Muscle layer of colon (tissue), 2 donors: ENCODE results near the gene PLCXD3.
"Not testable (repeated sequence)": the region's sequence is repeated elsewhere in the genome, so short reads cannot be mapped to it uniquely, and the experiment has no call there.

Experiments
- H3K27ac ChIP-seq: one replicate; pipeline ENCODE4 v1.7.0; 2013; ENCODE audit warnings: low read depth, mild to moderate bottlenecking, low read length, moderate library complexity
- H3K27me3 ChIP-seq, 2 donors: one replicate each; pipeline ENCODE4 v1.7.0; 2013; ENCODE audit warnings: low read length in 2 of 2, mild to moderate bottlenecking in 2 of 2; ENCODE audit not compliant: insufficient read depth in 2 of 2, control insufficient read depth in 1 of 2
- H3K36me3 ChIP-seq: one replicate; pipeline ENCODE4 v1.7.0; 2013; ENCODE audit warnings: mild to moderate bottlenecking, low read length; ENCODE audit not compliant: insufficient read depth
- H3K4me1 ChIP-seq: one replicate; pipeline ENCODE4 v1.7.0; 2013; ENCODE audit warnings: mild to moderate bottlenecking, low read length; ENCODE audit not compliant: insufficient read depth
- H3K4me3 ChIP-seq, 2 donors: one replicate each; pipeline ENCODE4 v1.7.0; 2013; ENCODE audit warnings: low read length in 2 of 2, low read depth in 1 of 2, mild to moderate bottlenecking in 1 of 2, moderate library complexity in 1 of 2
- H3K9ac ChIP-seq: one replicate; pipeline ENCODE4 v1.7.0; 2013; ENCODE audit warnings: low read length
- H3K9me3 ChIP-seq: one replicate; pipeline ENCODE4 v1.7.0; 2013; ENCODE audit warnings: mild to moderate bottlenecking, low read length
- donor health status: abdominal sarcoma.
- donor health status: Adenocarcinoma of cecum.

PLCXD3 gene

DNA sequence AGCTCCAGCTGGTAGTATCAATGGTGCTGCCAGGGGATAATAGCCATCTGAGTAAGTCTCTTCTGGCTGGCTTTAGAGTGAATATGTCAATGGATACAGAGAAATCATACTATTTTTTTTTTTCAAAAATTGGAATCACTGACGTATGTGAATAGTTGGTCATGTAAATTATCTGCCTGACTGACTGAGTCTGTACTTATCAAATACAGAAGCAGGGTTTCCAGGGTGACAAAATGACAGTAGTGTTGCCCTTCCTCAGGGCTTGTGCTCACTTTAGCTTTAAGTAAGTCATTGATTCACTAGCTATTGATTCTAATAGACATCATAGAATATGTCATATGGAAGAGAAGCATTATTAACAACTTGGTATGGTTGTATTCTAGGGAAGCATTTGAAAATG is 171.1 kb downstream of the PLCXD3 start:
- H3K27ac ChIP-seq = no peak overlapping the region
- H3K4me1 ChIP-seq = peaks cover 6% of the 10 kb centered on the region
- no peak overlapping the region for H3K9ac ChIP-seq
- H3K9me3 ChIP-seq = no peaks in the 10 kb centered on the region
- no peaks in the 10 kb centered on the region for H3K36me3 ChIP-seq
- no peak overlapping the region for H3K4me3 ChIP-seq
- no peaks in the 10 kb centered on the region for H3K27me3 ChIP-seq

DNA sequence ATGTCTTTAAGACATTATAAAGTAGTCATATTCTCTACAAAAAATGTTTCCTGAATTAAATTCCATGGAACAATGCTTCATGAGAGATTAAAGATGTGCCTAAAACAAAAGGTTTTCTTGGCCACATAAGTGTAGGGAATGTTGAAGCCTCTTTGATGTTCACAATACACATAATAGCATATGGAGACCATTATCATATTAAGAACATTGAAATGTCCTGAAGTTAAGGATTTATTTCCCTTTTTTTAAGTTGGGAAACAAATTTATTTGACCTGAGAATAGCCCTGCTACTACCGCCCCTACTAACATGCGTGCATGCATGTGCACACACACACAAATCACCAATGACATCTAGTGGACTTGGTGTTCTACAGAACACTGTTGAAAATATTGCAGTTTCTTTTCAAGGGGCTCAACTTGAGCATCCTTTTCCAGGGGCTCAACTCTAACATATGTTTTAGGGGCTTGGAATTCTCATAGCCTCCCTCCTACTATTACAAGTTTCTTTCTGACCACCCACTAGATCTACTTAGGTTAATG is 172.2 kb downstream of the PLCXD3 start:
- H3K27ac ChIP-seq = no peak overlapping the region

DNA sequence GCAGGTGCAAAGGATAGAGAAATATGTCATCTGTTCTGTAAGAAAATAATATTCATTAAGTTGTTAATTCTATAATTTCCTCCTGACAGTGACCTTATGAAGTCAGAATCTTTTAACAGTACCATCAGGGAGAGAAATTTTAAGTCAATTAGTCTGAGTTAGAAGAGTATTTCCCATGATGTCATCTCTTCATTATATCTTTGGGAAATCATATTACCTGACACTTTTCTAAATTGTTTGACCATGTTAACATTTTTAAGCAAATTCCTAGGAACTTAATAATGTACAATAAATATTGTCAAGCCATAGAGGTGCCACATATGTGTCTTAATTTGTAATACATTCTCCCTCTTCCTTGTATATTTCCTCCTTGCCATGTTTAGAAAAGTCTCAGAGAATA is 172.7 kb downstream of the PLCXD3 start:
- no peaks in the 10 kb centered on the region for H3K36me3 ChIP-seq
- H3K9me3 ChIP-seq = no peaks in the 10 kb centered on the region
- no peak overlapping the region for H3K27ac ChIP-seq
- no peaks in the 10 kb centered on the region for H3K27me3 ChIP-seq
- no peak overlapping the region for H3K9ac ChIP-seq
- no peak overlapping the region for H3K4me3 ChIP-seq
- peaks cover 6% of the 10 kb centered on the region for H3K4me1 ChIP-seq

More for the DNA sequence above, 172.2 kb downstream of the PLCXD3 start:
- no peak overlapping the region for H3K9ac ChIP-seq
- no peak overlapping the region for H3K4me3 ChIP-seq
- H3K4me1 ChIP-seq = peaks cover 6% of the 10 kb centered on the region
- H3K36me3 ChIP-seq = no peaks in the 10 kb centered on the region
- no peaks in the 10 kb centered on the region for H3K27me3 ChIP-seq
- H3K9me3 ChIP-seq = no peaks in the 10 kb centered on the region

DNA sequence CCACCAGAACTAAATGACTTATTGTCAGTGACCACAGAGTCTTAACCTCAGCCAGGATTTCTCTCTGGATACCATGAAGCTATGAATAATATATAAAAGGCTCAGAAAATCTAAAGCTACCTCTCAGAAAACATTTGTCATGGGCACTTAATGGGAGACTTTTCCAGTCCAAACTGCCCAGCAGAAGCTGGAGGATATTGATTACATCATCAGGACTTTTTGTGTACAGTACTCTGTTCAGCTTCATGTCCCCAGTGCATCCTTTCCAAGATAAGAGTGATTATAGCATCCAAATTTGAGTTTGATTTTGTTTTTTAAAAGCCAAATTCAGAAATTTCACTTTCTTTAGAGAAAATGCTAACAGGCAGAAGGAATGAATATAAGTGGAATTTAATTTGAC is 173.2 kb downstream of the PLCXD3 start:
- Histone ChIP-seq H3K9ac (no peak overlapping the region), H3K9me3 (no peaks in the 10 kb centered on the region), H3K4me1 (peaks cover 6% of the 10 kb centered on the region), H3K27ac (no peak overlapping the region), H3K27me3 (no peaks in the 10 kb centered on the region), H3K36me3 (no peaks in the 10 kb centered on the region), H3K4me3 (no peak overlapping the region)

DNA sequence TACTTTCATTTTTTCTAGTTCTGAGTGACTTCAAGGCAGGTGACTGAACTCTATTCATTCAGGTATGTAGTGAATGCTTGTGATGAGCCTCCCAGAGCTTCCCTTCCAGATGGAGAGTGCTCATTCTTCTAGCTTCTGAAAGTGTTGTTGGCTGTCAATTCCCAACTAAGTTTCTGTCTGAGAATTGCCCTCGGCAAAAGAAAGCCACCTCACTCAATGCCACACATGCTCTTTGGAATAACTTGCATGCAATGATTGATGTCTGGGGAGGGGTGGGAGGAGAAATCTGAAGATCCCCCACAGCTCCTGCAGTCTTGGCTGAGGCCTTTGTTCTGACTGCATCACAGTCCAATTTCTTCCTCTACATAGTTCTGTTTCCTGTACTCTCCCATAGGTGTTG is 173.9 kb downstream of the PLCXD3 start:
- Histone ChIP-seq H3K36me3 (no peaks in the 10 kb centered on the region), H3K27ac (no peak overlapping the region), H3K27me3 (no peaks in the 10 kb centered on the region), H3K4me1 (peaks cover 6% of the 10 kb centered on the region), H3K9ac (no peak overlapping the region), H3K4me3 (no peak overlapping the region), H3K9me3 (no peaks in the 10 kb centered on the region)

DNA sequence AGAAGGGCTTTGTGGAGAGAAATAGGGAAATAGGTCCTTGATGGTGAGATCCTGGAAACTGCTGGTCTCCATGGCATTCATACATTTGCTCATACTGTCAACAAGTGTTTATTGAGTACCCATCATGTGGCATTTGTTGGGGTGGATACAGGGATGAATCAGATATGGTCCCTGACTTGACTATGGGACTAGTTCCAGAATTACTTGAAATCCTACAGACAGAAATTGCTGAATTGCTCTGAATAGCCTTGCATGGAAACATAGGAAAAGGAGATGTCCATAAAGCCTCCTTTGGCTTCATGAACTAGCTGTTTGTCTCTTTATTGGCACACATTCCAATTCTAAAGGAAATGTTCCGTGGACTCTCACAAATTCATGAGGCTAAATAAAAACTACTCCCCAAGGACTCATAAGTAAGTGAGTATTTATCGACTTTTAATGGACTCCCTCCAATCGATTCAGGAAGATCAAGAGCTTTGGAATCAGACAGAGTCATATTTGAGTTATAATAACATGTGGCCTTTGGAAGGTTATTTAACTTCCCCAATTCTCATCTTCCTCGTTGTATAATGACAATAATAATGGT is 174.7 kb downstream of the PLCXD3 start:
- no peaks in the 10 kb centered on the region for H3K27me3 ChIP-seq
- no peak overlapping the region for H3K27ac ChIP-seq
- H3K36me3 ChIP-seq = no peaks in the 10 kb centered on the region

DNA sequence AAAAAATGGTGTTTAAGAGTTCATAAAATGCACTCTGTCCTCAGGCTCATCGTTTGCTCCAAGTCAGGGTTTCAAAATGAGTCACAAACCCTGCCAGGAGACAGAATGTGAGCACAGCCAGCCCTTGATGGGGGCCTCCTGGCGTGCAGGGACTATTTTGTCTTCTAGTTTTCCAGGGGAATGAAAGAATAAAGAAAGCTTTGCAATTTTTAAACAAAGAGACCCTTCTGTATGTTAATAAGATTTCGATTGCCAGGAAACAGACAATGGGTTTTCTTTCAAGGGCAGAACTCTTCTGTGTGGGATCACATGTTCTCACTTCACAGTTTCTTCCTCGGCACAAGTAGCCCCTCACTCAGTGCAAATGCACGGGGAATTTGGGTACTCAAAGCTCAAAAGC is 175.6 kb downstream of the PLCXD3 start:
- Histone ChIP-seq H3K36me3 (no peaks in the 10 kb centered on the region), H3K27ac (no peak overlapping the region), H3K9me3 (no peaks in the 10 kb centered on the region), H3K9ac (no peak overlapping the region), H3K4me3 (no peak overlapping the region), H3K27me3 (no peaks in the 10 kb centered on the region), H3K4me1 (peaks cover 6% of the 10 kb centered on the region)

More for the DNA sequence above, 174.7 kb downstream of the PLCXD3 start:
- no peaks in the 10 kb centered on the region for H3K9me3 ChIP-seq
- no peak overlapping the region for H3K4me3 ChIP-seq
- H3K4me1 ChIP-seq = peaks cover 6% of the 10 kb centered on the region
- no peak overlapping the region for H3K9ac ChIP-seq

DNA sequence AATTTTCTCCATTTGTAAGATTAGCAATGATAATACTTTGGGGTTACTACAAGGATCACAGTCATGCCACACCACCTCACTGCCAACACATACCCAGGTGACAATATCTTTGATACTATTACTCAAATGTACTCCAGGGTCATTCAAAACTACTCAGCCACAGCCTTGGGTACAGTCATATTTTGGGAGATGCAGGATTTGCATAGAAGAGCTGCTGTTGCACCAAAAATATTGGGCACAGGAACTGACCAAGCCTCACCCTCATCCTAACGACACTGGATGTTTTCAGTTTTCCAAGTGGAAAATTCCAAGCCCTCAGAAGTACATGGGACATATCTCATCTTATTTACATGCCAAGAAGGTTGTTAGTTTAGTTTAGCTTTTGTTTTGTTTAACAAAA is 176.2 kb downstream of the PLCXD3 start:
- Histone ChIP-seq H3K9me3 (no peaks in the 10 kb centered on the region), H3K9ac (no peak overlapping the region), H3K27ac (no peak overlapping the region), H3K4me1 (peaks cover 6% of the 10 kb centered on the region), H3K27me3 (no peaks in the 10 kb centered on the region), H3K36me3 (no peaks in the 10 kb centered on the region), H3K4me3 (no peak overlapping the region)

DNA sequence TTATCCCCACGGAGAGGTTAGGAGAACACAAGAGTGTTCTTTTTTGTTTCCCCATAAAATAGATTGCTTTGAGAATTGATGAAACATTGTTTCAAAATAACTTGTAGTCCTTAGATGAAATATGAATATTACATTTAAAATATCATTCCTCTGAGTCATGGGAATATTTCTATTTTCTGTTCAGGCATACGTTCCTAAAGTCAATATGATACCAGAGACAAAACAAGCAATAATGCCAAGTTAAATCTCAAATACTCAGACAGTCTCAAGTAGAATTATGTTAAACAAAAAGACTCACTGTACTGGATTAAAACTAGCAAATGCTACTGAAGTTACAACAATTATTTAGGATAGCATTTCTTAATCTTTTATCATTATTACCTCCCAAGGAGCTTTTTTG is 185.3 kb downstream of the PLCXD3 start:
- no peak overlapping the region for H3K4me3 ChIP-seq
- H3K4me1 ChIP-seq = no peaks in the 10 kb centered on the region
- no peaks in the 10 kb centered on the region for H3K36me3 ChIP-seq
- no peak overlapping the region for H3K27ac ChIP-seq
- no peaks in the 10 kb centered on the region for H3K27me3 ChIP-seq
- H3K9ac ChIP-seq = no peak overlapping the region
- no peaks in the 10 kb centered on the region for H3K9me3 ChIP-seq

DNA sequence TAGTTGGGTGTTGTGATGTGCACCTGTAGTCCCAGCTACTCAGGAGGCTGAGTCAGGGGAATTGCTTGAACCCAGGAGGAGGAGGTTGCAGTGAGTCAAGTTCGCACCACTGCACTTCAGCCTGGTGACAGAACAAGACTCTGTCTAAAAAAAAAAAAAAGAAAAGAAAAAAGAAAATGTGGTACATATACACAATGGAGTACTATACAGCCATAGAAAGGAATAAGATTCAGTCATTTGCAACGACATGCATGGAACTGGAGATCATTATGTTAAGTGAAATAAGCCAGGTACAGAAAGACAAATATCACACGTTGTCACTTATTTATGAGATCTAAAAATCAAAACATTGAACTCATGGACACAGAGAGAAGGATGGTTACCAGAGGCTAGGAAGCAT is 187.6 kb downstream of the PLCXD3 start:
- H3K27me3 ChIP-seq, H3K4me1 ChIP-seq, H3K9ac ChIP-seq, H3K9me3 ChIP-seq, H3K27ac ChIP-seq, H3K4me3 ChIP-seq, H3K36me3 ChIP-seq: not testable (repeated sequence)

DNA sequence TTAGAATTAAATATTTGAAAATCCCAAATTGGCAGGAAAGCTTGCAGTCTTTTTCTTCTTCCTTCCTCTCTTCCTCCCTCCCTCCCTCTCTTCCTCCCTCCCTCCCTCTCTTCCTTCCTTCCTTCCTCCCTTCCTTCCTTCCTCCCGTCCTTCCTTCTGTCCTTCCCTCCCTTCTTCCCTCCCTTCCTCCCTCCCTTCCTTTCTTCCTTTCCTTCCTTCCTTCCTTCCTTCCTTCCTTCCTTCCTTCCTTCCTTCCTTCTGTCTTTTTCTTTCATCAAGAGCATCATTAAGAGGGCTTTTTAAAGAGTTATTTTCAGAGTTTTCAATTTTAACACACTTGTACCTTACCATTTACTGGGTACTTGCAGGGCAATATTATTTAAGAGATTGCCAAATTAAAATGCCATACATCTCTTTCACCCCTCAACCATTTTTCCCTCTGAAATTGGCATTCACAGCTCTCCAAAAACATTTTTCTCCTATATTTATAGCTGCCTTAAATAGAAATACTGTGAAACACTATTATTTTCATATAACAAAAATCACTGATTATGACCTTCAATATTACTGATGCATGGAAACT is 197.8 kb downstream of the PLCXD3 start:
- Histone ChIP-seq H3K36me3 (no peaks in the 10 kb centered on the region), H3K4me3 (no peak overlapping the region), H3K9ac (no peak overlapping the region), H3K27me3 (no peaks in the 10 kb centered on the region), H3K4me1 (no peaks in the 10 kb centered on the region), H3K27ac (no peak overlapping the region), H3K9me3 (no peaks in the 10 kb centered on the region)

DNA sequence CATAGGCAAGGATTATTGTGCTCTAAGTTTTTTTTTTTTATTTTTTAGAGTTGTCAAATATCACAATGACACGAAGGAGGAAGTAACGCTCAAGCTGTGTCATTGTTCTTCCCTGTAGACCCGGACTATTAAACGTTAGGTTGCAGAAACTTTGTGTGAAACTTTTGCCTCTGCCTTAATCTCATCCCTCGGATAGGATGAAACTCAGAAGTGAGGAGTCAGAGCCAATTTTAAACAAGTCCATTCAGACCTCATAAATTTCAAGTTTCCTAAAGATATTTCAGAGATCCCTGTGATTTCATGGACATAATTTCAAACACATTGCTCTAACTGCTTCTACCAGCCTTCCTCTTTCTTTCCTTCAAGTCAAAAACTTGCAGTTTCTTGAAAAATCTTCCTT is 198.3 kb downstream of the PLCXD3 start:
- H3K9ac ChIP-seq = no peak overlapping the region
- no peaks in the 10 kb centered on the region for H3K9me3 ChIP-seq
- no peaks in the 10 kb centered on the region for H3K36me3 ChIP-seq
- no peak overlapping the region for H3K4me3 ChIP-seq
- H3K4me1 ChIP-seq = no peaks in the 10 kb centered on the region
- H3K27ac ChIP-seq = no peak overlapping the region
- H3K27me3 ChIP-seq = no peaks in the 10 kb centered on the region
